HG02981 (cell line): ENCODE results near the gene RGL4.

Source experiments
- ATAC-seq: cut with Tn5 transposase; IDR thresholded peaks from one replicate; pipeline ENCODE4 v1.9.1; 2021; ENCODE audit warnings: mild to moderate bottlenecking, moderate library complexity; ENCODE audit not compliant: unreplicated experiment

Gene RGL4

DNA sequence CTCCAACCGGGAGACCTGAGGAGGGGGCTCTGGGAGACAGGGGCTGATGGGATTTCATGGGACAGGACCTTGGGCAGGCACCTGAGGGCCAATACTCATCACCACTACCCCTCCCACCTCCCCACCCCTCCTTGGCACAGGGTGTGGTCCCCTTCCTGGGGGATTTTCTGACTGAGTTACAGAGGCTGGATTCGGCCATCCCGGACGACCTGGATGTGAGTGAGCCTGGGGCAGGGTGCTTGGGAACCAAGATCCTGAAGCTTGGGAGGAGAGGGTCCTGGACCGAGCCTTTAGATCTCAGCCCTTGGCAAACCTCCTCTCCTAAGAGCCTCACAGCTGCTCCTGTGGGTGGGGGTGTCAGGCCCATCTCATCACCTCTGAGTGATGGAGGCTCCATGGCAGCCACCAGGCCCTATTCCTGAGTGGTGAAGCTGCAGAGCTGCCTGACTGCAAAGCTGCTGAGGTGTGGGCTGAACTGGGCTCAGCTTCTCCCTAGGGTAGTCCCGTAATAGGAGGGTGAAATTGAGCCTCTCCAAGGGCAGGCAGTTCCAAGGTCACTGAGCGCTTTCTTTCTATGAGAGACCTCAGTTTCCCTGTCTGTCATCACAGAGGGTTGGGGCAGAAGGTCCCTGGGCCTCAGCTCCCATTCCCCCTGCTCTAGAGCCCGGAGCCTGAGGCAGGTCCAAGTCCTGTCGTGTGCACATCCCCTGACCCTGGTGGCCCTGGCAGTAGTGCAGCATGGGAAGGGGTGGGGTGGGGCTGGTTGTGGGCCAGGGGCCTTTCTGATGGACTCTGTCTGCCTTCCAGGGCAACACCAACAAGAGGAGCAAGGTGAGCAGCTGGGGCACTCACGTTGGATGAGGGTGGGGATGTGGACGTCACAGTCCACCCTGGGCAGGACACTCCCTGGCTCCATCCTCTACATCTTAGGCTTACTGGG, 6.5 kb downstream of the RGL4 start:
- no peak for ATAC-seq

DNA sequence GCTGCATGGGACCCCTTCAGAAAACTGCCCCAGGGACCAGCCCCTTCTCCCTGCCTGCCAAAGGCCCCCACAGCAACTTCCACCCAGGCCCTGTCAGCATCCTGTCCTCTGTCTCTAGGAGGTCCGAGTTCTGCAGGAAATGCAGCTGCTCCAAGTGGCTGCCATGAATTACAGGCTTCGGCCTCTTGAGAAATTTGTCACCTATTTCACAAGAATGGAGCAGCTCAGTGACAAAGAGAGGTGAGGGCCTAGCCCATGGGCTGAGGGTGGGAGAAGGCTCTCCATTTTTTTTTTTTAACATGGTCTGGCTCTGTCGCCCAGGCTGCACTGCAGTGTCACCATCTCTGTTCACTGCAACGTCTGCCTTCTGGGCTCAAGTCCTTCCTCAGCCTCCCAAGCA, 7.3 kb downstream of the RGL4 start:
- ATAC-seq: no peak

DNA sequence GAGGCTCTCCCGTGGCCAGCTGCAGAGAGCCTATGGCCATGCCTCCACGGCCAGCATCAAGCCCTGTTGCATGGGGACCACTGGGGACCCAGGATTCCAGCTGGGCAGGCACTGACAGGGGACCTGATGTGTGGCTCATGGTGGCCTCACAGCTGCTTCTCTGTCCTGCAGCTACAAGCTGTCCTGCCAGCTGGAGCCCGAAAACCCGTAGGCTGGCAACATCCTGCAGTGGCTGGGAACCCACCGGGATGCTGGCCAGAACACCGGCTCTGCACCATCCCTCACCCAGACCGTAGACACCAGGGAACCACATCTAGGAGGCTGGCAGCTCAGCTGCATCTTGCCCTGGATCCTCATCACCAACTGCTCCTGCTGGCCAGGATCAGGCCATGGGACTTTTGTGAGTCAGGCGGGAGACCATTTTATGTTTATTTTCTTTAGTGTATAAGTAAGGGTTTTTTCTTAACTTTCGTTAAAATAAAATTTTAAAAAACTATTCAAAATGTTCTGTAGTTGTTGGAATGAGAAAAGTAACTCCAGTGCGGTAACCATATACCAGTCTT, 7.9 kb downstream of the RGL4 start:
- ATAC-seq: no peak

DNA sequence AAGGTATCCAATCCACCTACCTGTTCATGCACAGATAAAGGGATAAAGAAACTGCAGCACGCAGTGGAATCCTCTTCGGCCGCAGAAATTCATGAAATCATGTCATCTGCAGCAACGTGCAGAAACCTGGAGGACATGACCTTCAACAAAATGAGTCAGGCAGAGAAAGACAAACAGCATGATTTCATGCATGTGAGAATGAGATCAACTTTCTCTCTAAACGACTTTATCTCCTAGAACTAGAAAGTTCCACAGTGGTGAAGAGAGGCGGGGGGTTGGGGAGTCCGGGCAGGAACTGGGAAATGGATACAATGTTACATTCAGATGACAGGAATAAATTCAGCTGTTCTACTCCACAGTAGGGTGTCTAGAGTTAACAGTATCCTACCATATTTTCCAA, 9.9 kb downstream of the RGL4 start:
- ATAC-seq: no peak

DNA sequence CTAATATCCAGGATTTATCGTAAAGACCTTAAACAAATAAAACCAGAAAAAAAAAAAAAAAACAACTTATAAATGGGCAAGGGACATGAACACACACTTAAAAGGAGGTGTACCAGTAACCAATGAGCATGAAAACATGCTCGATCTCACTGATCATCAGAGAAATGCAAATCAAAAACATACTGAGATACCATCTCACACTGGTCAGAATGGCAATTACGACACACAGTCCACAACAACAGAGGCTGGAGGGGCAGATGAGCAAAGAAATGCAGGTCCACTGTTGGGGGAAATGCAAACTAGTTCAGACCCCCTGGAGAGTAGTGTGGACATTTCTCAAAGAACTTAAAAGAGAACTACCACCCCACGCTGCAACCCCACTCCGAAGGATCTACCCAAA, 13.2 kb downstream of the RGL4 start:
- no peak for ATAC-seq

DNA sequence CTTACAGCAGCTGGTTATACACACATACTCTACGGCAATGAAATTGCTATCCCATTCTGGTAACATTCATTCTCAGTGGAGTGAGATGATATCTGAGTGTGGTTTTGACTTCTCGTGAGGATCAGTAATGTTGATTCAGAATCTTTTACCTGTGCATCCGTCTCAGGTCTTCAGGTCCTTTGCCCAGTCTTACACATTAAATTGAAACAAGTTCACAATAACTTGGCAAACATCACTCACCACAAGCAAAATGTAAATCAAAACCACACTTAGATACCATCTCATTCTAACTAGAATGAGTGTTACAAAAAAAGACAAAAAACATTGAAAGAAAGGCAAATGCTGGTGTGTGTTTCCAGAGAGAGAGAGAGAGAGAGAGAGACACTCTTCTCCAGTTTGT, 14.0 kb downstream of the RGL4 start:
- no peak for ATAC-seq

DNA sequence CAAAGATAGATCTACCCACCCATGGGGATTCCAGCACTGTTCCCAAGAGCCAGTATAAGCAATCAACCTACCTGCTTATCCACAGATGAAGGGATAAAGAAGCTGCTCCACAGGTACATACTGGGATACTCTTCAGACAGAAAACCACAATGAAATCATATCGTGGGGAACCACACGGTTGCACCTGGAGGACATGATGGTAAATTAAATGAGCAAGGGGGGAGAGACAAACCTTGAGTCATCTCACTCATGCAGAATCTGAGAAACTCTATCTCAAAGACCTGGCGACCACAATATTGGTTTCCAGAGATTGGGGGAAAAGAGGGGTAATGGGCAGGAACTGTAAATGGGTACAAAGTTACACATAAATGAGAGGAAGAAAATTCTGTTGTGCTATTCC, 14.5 kb downstream of the RGL4 start:
- no peak for ATAC-seq

DNA sequence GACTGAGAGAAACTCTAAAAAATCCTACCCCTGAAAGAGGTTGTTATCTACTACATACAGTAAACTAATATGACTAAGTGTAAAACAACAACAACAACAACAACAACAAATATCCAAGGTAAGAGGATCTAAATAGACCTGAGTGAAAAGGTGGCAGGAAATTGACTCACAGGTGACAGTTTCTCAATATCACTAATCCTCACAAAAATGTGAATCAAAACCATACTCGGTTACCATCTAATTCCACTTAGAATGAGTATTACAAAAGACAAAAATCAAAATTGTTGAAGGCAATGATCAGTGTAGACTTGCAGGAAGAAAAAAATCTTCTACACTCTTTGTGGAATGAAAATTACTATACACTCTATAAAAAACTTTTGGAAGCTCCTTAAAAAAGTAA, 17.5 kb downstream of the RGL4 start:
- no peak for ATAC-seq

DNA sequence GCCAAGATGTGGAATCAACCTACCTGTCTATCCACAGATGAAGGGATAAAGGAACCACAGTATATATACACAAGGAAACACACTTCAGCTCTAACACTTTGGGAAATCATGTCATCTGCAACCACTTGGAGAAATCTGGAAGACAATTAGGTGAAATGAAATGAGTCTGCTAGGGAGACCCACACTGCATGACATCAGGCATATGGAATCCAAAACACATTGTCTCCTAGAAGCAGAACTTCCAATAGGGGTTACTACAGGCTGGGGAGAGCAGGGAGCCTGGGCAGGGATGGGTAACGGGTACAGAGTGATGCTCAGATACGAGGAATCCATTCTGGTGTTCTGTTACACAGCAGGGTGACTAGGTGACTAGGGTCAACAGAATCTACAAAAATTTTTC, 18.3 kb downstream of the RGL4 start:
- ATAC-seq: no peak

DNA sequence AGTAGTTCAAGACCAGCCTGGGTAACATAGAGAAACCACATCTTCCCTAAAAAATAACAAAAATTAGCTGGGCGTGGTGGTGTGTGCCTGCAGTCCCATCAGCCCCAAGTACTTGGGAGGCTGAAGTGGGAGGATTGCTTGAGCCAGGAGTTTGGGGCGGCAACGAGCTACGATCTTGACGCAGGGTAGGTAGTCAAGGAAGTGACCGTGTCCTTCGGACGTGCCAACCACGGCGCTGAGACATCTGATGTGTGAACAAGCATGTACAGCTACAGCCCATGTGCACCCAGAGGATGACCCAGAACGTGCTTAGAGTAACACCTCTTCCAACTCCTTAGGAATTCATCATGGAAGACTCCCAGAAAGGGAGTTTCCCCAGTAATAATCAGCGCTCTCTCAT, 21.4 kb downstream of the RGL4 start:
- ATAC-seq: no peak

DNA sequence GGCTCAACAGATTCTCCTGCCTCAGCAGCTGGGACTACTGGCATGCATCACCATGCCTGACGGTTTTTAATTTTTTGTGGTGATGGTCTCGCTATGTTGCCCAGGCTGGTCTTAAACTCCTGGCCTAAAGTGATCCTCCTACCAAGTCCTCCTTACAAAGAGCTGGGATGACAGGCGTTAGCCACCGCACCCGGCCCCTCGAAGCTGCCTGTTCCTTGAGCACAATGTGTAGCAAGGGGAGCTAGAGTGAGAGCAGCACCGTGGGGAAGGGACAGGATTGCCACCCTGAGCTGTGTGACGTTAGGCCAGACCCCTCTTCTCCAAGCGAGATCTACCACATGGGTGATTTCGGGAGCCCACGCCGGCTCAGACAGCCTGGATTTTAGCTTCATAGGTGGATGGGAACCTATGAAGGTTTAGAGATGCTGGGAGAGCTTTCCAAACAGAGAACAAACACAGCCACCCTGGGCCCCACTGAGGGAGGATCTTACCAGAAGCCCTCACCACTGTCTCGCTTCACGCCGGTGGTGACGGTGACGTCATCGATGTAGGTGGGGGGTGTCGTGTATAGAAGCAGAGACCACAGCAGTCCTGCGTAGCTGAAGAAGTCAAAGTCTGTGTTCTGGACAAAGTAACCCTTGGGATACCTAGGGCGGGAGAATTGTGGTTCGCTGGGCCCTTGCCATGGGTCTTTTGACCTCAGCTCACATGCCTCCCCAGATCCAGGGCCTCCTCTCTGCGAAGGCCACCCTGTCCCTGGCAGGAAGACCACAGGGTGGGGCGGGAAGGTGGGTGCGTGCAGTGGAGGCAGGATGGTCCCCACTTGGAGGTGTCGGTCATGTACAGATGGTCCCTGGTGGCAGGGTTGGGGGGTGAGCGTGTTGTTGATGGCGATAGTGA, 23.1 kb downstream of the RGL4 start:
- no peak for ATAC-seq

DNA sequence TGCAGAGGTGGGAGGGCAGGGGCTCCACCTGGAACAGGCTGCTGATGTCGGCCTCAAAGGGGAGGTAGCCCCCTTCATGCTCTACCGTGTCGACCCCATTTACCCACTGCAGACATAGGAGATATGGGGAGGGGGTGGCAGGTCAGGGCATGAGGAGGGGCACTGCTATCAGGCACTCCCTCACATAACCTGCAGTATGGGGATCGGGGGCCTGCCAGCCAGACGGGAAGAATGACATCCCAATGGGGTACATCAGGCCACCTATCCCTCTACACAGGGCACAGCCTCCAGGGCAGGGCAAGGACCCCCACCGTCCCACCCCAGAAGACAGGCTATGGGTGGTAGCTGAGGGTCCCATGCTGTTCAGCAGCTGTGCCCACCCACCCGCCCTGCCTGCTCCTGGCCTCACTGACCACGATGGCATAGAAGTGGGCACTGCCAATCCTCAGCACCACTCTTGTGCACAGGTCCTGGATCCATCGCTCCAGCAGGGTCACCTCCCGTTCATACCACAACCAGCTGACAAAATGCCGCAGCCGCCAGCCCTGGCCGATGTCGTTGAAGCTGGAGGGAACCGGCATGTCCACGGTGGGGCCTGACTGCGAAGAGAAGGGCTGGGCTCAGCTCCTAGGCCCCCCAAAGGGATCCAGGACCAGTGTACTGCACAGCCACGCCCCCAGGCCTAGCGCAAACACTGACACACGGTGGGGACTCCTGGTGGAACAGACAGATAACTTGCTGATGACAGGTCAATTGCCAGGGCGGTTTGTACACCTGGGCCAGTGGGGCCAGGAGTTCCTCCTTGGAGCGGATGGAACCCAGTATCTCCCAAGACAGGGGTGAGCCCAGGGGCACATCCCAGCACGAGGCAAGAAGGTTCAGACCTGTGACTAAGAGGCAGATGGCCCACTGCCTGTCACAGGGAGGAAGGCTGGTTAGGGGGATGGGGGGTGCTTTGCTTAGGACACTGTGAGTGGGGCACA, 24.1 kb downstream of the RGL4 start:
- ATAC-seq: no peak

DNA sequence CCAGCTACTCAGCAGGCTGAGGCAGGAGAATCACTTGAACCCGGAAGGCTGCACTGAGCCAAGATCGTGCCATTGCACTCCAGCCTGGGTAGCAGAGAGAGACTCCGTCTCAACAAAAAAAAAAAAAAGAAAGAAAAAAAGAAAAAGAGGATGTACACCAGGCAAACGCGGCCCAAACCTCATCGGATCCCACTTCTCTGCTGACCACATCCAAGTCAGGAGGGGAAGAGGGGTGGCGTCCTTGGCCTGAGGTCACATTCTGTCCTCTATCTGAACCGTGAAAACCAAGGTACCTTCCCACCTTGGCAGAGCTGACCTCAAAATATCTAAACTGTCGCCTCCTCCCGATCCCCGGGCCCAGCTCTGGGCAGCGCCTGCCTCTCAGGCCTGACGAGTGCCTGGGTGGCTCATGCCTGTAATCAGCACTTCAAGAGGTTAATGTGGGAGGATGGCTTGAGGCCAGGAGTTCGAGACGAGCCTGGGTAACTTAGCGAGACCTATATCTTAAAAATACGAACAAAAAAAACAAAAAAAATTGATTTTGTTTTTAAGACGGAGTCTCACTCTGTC, 25.1 kb downstream of the RGL4 start:
- ATAC-seq: no peak

DNA sequence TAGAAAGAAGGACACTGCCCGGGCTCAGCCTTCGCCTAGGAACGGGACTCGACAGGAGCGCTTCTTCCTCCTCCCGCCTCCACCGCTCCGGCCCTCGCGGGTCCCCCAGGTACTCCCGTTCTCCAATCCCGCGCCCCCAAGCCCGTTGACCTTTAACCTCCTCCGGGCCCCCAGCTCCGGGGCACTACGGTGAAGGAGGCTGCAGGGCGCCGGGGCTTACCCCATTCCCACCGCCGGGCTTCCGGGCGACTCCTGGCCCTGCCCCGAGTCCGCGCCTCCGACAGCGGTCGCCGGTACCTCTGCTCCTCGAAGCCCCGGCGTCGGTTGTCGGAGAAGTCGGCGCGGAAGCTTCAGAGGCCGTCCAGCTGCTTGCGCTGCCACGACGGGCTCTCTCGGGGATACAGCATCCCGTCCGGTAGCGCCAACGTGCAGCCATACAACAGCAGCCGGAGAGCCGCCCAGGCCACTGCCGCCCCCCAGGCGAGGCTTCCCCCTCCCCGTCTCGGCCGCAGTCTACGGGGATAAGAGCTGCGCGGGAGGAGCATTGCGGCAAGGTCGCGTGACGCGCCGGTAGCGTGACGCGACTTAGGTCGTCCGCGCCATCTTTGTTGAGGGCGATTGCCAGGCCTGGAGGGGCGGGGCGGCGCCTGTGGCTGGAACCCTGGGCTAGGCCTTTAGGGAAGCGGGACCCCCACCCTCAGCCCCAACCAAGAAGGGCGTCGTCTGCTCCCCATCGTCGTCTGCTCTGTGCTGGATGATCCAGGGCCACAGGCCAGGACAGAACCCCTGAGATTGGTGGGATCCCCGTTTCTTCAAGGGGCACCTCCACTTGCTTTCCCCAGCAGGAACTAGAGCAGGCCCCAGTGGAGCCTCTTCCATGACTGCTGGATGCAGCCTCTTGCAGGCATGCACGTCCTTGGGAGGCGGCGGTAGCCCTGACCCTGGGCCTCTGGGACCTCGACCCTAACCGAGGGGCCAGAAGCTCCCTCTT, 26.3 kb downstream of the RGL4 start:
- ATAC-seq: peak; percentile 80

DNA sequence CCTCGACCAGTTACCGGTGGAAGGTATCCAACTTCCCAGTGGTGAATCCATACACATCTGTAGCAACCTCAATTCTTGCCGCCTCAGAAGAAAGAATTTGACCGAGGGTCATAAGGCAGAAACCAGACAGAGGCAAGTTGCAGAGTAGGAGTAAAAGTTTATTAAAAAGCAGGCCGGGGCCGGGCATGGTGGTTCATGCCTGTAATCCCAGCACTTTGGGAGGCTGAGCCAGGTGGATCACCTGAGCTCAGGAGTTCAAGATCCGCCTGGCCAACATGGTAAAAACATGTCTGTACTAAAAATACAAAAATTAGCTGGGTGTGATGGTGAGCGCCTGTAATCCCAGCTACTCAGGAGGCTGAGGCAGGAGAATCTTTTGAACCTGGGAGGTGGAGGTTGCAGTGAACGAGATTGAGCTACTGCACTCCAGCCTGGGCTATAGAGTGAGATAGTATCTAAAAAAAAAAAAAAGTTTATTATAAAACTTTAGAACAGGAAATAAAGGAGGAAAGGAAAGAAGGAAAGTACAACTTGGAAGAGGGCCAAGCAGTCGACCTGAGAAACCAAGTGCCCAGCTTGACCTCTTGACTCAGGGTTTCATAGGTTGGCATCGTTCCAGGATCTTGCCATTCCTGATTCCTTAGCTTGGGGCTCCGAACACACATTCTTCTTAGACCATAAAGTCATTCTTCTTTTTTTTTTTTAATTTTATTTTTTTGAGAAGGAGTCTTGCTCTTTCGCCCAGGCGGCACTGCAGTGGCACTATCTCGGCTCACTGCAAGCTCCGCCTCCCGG, 27.8 kb downstream of the RGL4 start:
- no peak for ATAC-seq

DNA sequence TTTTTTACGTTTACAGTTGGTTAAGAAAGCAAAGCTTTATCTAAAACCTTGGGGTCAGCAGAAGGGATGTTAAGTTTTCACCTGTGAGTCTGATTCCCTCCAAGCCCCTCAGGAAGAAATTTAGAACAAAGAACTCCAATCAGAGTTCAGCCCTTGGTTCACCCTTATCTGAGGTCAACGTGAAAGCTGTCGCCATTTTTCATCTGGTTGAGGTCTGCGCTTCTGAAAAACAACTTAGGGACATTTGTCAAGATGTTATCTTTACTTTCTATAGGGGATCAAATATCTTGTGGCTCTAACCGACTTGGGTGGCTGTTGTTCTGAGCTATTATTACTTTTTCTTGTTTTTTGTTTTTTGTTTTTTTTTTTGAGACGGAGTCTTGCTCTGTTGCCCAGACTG, 30.0 kb downstream of the RGL4 start:
- no peak for ATAC-seq

DNA sequence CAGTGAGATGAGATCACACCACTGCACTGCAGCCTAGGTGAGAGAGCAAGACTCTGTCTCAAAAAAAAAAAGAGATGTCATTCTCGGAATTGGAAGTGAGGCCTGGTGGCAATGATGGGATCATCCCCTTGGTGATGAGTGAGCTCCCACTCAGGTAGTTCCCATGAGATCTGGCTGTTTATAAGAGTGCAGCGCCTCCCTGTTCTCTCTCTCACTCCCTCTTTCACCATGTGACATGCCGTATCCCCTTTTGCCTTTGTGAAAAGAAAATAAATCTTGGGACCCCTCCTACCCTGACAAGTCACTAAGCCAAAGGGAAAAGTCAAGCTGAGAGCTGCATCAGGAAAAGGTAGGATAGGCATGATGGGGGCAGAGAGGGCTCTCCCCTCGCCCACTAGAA, 31.3 kb downstream of the RGL4 start:
- no peak for ATAC-seq

DNA sequence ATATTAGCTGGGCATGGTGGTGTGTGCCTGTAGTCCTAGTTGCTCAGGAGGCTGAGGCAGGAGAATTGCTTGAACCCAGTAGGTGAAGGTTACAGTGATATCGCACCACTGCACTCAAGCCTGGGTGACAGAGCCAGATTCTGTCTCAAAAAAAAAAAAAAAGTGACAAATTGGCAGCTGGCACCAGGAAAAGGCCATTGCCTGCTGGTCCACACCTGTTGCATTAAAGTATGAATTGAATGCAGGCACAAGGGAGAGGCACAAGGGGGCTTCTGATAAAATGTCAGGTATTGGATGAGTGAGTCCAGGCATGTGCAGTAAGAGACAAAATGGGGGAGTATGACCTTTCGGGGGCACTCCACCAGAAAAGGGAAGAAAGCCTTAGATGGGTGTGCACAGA, 31.9 kb downstream of the RGL4 start:
- no peak for ATAC-seq
